ENCODE measurements around the gene CHAT.

DNA sequence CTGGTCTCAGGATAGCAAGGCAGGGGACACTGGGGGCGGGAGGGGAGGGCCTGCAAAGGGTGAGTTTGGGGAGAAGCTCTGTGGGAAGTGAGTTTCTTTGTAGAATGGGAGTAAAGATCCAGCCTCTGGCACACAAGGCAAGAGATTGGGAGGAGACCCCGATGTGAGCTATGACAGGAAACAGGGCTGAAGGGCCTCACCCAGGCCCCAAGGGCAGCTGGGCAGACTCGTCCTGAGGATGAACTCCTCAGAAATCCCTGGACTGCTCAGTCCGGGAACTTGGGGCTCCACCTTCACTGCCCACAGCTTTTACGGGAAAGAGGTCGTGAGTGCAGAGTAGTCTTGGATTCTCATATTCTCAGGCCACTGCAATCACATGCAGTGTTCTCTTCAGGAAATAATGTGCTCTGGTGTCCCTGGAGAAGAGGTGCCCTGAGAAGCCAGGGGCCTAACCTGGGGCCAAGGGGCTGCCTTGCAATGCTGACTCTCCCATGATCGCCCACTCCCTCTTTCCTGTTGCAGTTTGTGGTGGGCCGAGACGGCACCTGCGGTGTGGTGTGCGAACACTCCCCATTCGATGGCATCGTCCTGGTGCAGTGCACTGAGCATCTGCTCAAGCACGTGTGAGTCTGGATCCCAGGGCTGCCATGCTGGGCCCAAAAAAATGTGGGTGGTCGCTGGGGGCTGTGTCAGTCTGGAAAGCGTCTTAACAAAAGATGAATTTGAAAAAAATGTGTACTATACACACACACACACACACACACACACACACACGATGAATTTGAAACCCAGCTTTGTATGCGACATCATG, 34.4 kb downstream of the CHAT start:
- TF ChIP-seq, protein P1, sequence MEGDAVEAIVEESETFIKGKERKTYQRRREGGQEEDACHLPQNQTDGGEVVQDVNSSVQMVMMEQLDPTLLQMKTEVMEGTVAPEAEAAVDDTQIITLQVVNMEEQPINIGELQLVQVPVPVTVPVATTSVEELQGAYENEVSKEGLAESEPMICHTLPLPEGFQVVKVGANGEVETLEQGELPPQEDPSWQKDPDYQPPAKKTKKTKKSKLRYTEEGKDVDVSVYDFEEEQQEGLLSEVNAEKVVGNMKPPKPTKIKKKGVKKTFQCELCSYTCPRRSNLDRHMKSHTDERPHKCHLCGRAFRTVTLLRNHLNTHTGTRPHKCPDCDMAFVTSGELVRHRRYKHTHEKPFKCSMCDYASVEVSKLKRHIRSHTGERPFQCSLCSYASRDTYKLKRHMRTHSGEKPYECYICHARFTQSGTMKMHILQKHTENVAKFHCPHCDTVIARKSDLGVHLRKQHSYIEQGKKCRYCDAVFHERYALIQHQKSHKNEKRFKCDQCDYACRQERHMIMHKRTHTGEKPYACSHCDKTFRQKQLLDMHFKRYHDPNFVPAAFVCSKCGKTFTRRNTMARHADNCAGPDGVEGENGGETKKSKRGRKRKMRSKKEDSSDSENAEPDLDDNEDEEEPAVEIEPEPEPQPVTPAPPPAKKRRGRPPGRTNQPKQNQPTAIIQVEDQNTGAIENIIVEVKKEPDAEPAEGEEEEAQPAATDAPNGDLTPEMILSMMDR (IDR thresholded peaks at IDR 0.05; ENCODE audit: extremely low read depth in 1 of 2, insufficient read depth in 1 of 2, low read depth in 1 of 2, low read length in 2 of 2): no peak
- TF ChIP-seq MAX (IDR thresholded peaks at IDR 0.05; ENCODE audit: insufficient read depth, insufficient read length): no peak
- no peak for TF ChIP-seq FOS (IDR thresholded peaks at IDR 0.05; ENCODE audit: borderline replicate concordance, insufficient read depth, low read length)
